ENCODE measurements around the gene OR51B6. TPM values are rescaled to one million over a fixed set of nuclear protein-coding genes. Genes with fewer than 3 reads are reported as not detected.

OR51B6 gene
- total and polyA plus RNA-seq, 9 of the 15 experiments (the other 6 are each of a cell fraction or from before 2014, with no cell fraction given): 0.06 to 0.97 TPM; not detected in 7

DNA sequence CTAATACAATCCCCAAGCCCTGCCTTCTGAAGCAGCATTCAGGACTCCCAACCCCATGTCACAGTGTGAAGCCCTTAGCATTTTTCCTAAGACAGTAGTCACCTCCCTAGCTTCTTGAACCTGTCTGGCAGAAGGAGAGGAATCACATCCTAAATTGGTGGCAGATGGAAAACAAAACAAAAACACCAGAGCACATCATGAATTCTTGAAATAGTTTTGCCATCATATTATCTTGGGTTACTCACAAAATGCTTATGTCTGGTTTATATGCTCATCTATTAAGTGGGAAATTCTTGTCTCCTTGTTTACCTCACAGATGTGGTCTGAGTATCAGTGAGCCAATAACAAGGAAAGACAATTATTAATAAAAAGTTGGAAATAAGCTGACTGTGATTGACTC is 47.6 kb downstream of the OR51B6 start (continued):
- no peak for TF ChIP-seq MAZ (CRISPR knock-in tag; conservative IDR thresholded peaks at IDR 0.05 in 1 of 2, IDR thresholded peaks at IDR 0.05 in 1 of 2)
- TF ChIP-seq SMAD4 (CRISPR knock-in tag; conservative IDR thresholded peaks at IDR 0.05): no peak

Small RNAs within 50 kb of the gene (small RNA-seq; reads per million reads assigned to genes)
- gene AC104389.3: not detected

Other genes with a start within 250 kb of the OR51B6 start
Only the 7 nearest of the 21 such genes appear.
- gene HBE1, start 81.6 kb upstream of the OR51B6 start, total RNA-seq (2014; rRNA removed): 1,522 and 1,641 TPM in 2 replicates
- gene HBE1, start 81.6 kb upstream of the OR51B6 start, total RNA-seq (2014; rRNA removed; fragmentation: Illumina TruSeq; extraction: Trizol): 1,988 and 2,064 TPM in 2 replicates
- gene HBE1, start 81.6 kb upstream of the OR51B6 start, total RNA-seq (2015; rRNA removed; fragmentation: Illumina TruSeq; extraction: Trizol): 594 and 612 TPM in 2 replicates
- 1,978 and 2,119 TPM in 2 replicates for gene HBE1, start 81.6 kb upstream of the OR51B6 start, total RNA-seq (2021)
- gene HBE1, start 81.6 kb upstream of the OR51B6 start, polyA plus RNA-seq (2011; rRNA removed): 1,590 and 10,250 TPM in 2 replicates
- gene HBE1, start 81.6 kb upstream of the OR51B6 start, polyA plus RNA-seq (2014; fragmentation: Illumina TruSeq; extraction: Trizol): 2,663 and 2,874 TPM in 2 replicates
- gene HBE1, start 81.6 kb upstream of the OR51B6 start, polyA plus RNA-seq (2014; fragmentation: Nextera tagmentation; extraction: Ambion mirVana): 1,000 to 10,000 TPM; 2,181 to 2,800 TPM
- gene HBE1, start 81.6 kb upstream of the OR51B6 start, polyA plus RNA-seq (2014; rRNA removed): 2,730 and 3,408 TPM in 2 replicates
- gene OR51B4, start 49.6 kb upstream of the OR51B6 start, total RNA-seq (2014; rRNA removed): 20.5 and 22.1 TPM in 2 replicates
- 48.3 and 56.4 TPM in 2 replicates for gene OR51B4, start 49.6 kb upstream of the OR51B6 start, total RNA-seq (2014; rRNA removed; fragmentation: Illumina TruSeq; extraction: Trizol)
- 39.9 and 42.2 TPM in 2 replicates for gene OR51B4, start 49.6 kb upstream of the OR51B6 start, total RNA-seq (2015; rRNA removed; fragmentation: Illumina TruSeq; extraction: Trizol)
- gene OR51B4, start 49.6 kb upstream of the OR51B6 start, total RNA-seq (2021): 43.8 and 48.2 TPM in 2 replicates
- 64.6 and 65.5 TPM in 2 replicates for gene OR51B4, start 49.6 kb upstream of the OR51B6 start, polyA plus RNA-seq (2011; rRNA removed)
- 53.2 and 55.8 TPM in 2 replicates for gene OR51B4, start 49.6 kb upstream of the OR51B6 start, polyA plus RNA-seq (2014; fragmentation: Illumina TruSeq; extraction: Trizol)
- gene OR51B4, start 49.6 kb upstream of the OR51B6 start, polyA plus RNA-seq (2014; fragmentation: Nextera tagmentation; extraction: Ambion mirVana): 10 to 100 TPM; 17.1 to 23.8 TPM
- 22.8 and 32.9 TPM in 2 replicates for gene OR51B4, start 49.6 kb upstream of the OR51B6 start, polyA plus RNA-seq (2014; rRNA removed)
- gene OR51B2, start 27.2 kb upstream of the OR51B6 start, total RNA-seq (2014; rRNA removed): 3.4 and 4.0 TPM in 2 replicates
- 6.6 TPM in 2 replicates for gene OR51B2, start 27.2 kb upstream of the OR51B6 start, total RNA-seq (2014; rRNA removed; fragmentation: Illumina TruSeq; extraction: Trizol)
- gene OR51B2, start 27.2 kb upstream of the OR51B6 start, total RNA-seq (2015; rRNA removed; fragmentation: Illumina TruSeq; extraction: Trizol): 5.0 and 5.7 TPM in 2 replicates
- 3.3 and 4.0 TPM in 2 replicates for gene OR51B2, start 27.2 kb upstream of the OR51B6 start, total RNA-seq (2021)
- 5.7 and 10.5 TPM in 2 replicates for gene OR51B2, start 27.2 kb upstream of the OR51B6 start, polyA plus RNA-seq (2011; rRNA removed)
- gene OR51B2, start 27.2 kb upstream of the OR51B6 start, polyA plus RNA-seq (2014; fragmentation: Illumina TruSeq; extraction: Trizol): 3.3 and 3.5 TPM in 2 replicates
- gene OR51B2, start 27.2 kb upstream of the OR51B6 start, polyA plus RNA-seq (2014; fragmentation: Nextera tagmentation; extraction: Ambion mirVana): under 1 TPM; 0.38 to 0.84 TPM
- gene OR51B2, start 27.2 kb upstream of the OR51B6 start, polyA plus RNA-seq (2014; rRNA removed): 2.6 and 2.7 TPM in 2 replicates
- gene OR51B5, start 8.0 kb upstream of the OR51B6 start, total RNA-seq (2014; rRNA removed): 81.2 and 89.6 TPM in 2 replicates
- 158 and 184 TPM in 2 replicates for gene OR51B5, start 8.0 kb upstream of the OR51B6 start, total RNA-seq (2014; rRNA removed; fragmentation: Illumina TruSeq; extraction: Trizol)
- gene OR51B5, start 8.0 kb upstream of the OR51B6 start, total RNA-seq (2015; rRNA removed; fragmentation: Illumina TruSeq; extraction: Trizol): 104 and 109 TPM in 2 replicates
- gene OR51B5, start 8.0 kb upstream of the OR51B6 start, total RNA-seq (2021): 109 and 120 TPM in 2 replicates
- 137 and 216 TPM in 2 replicates for gene OR51B5, start 8.0 kb upstream of the OR51B6 start, polyA plus RNA-seq (2011; rRNA removed)
- gene OR51B5, start 8.0 kb upstream of the OR51B6 start, polyA plus RNA-seq (2014; fragmentation: Illumina TruSeq; extraction: Trizol): 154 and 176 TPM in 2 replicates
- 10 to 100 TPM; 83.5 to 99.9 TPM for gene OR51B5, start 8.0 kb upstream of the OR51B6 start, polyA plus RNA-seq (2014; fragmentation: Nextera tagmentation; extraction: Ambion mirVana)
- 111 and 113 TPM in 2 replicates for gene OR51B5, start 8.0 kb upstream of the OR51B6 start, polyA plus RNA-seq (2014; rRNA removed)
- gene OR51M1, start 32.3 kb downstream of the OR51B6 start, total RNA-seq (2014; rRNA removed): not detected in 2 replicates
- gene OR51M1, start 32.3 kb downstream of the OR51B6 start, total RNA-seq (2014; rRNA removed; fragmentation: Illumina TruSeq; extraction: Trizol): 0.04 TPM in 1 of 2 replicates, not detected in the other
- gene OR51M1, start 32.3 kb downstream of the OR51B6 start, total RNA-seq (2015; rRNA removed; fragmentation: Illumina TruSeq; extraction: Trizol): not detected in 2 replicates
- not detected in 2 replicates for gene OR51M1, start 32.3 kb downstream of the OR51B6 start, total RNA-seq (2021)
- gene OR51M1, start 32.3 kb downstream of the OR51B6 start, polyA plus RNA-seq (2011; rRNA removed): not detected in 2 replicates
- gene OR51M1, start 32.3 kb downstream of the OR51B6 start, polyA plus RNA-seq (2014; fragmentation: Illumina TruSeq; extraction: Trizol): not detected in 2 replicates
- under 1 TPM; 0.01 to 0.18 TPM for gene OR51M1, start 32.3 kb downstream of the OR51B6 start, polyA plus RNA-seq (2014; fragmentation: Nextera tagmentation; extraction: Ambion mirVana)
- gene OR51M1, start 32.3 kb downstream of the OR51B6 start, polyA plus RNA-seq (2014; rRNA removed): not detected in 2 replicates
- gene OR51Q1, start 70.6 kb downstream of the OR51B6 start, total RNA-seq (2014; rRNA removed): 0.16 TPM in 1 of 2 replicates, not detected in the other
- gene OR51Q1, start 70.6 kb downstream of the OR51B6 start, total RNA-seq (2014; rRNA removed; fragmentation: Illumina TruSeq; extraction: Trizol): not detected in 2 replicates
- gene OR51Q1, start 70.6 kb downstream of the OR51B6 start, total RNA-seq (2015; rRNA removed; fragmentation: Illumina TruSeq; extraction: Trizol): not detected in 2 replicates
- not detected in 2 replicates for gene OR51Q1, start 70.6 kb downstream of the OR51B6 start, total RNA-seq (2021)
- not detected in 2 replicates for gene OR51Q1, start 70.6 kb downstream of the OR51B6 start, polyA plus RNA-seq (2011; rRNA removed)
- gene OR51Q1, start 70.6 kb downstream of the OR51B6 start, polyA plus RNA-seq (2014; fragmentation: Illumina TruSeq; extraction: Trizol): not detected in 2 replicates
- gene OR51Q1, start 70.6 kb downstream of the OR51B6 start, polyA plus RNA-seq (2014; fragmentation: Nextera tagmentation; extraction: Ambion mirVana): under 1 TPM in 1 of 2 experiments, not detected in 1; 0.69 TPM
- gene OR51Q1, start 70.6 kb downstream of the OR51B6 start, polyA plus RNA-seq (2014; rRNA removed): not detected in 2 replicates
- gene OR51I1, start 90.0 kb downstream of the OR51B6 start, total RNA-seq (2014; rRNA removed): 5.2 and 5.8 TPM in 2 replicates
- gene OR51I1, start 90.0 kb downstream of the OR51B6 start, total RNA-seq (2014; rRNA removed; fragmentation: Illumina TruSeq; extraction: Trizol): 11.0 and 16.5 TPM in 2 replicates
- 8.2 and 8.9 TPM in 2 replicates for gene OR51I1, start 90.0 kb downstream of the OR51B6 start, total RNA-seq (2015; rRNA removed; fragmentation: Illumina TruSeq; extraction: Trizol)
- 6.6 and 7.2 TPM in 2 replicates for gene OR51I1, start 90.0 kb downstream of the OR51B6 start, total RNA-seq (2021)
- 2.8 and 5.7 TPM in 2 replicates for gene OR51I1, start 90.0 kb downstream of the OR51B6 start, polyA plus RNA-seq (2011; rRNA removed)
- 2.6 TPM in 2 replicates for gene OR51I1, start 90.0 kb downstream of the OR51B6 start, polyA plus RNA-seq (2014; fragmentation: Illumina TruSeq; extraction: Trizol)
- 1 to 10 TPM in 1 of 2 experiments, under 1 TPM in 1; 0.42 to 1.4 TPM for gene OR51I1, start 90.0 kb downstream of the OR51B6 start, polyA plus RNA-seq (2014; fragmentation: Nextera tagmentation; extraction: Ambion mirVana)
- gene OR51I1, start 90.0 kb downstream of the OR51B6 start, polyA plus RNA-seq (2014; rRNA removed): 1.8 and 1.9 TPM in 2 replicates

Data from K562 (cell line).